GM10266 (cell line): ENCODE data around the gene TTLL11.

Experiments used
- DNase-seq: peaks from one replicate; pipeline ENCODE4 v3.0.0; 2012; ENCODE audit errors: extremely low spot score
- TF ChIP-seq, protein P1 (sequence below): IDR thresholded peaks from 2 replicates; pipeline ENCODE4 v1.5.1; 2012; ENCODE audit warnings: mild to moderate bottlenecking, low read depth; ENCODE audit not compliant: control insufficient read depth, insufficient read depth; ENCODE audit errors: missing control alignments

Gene TTLL11

DNA sequence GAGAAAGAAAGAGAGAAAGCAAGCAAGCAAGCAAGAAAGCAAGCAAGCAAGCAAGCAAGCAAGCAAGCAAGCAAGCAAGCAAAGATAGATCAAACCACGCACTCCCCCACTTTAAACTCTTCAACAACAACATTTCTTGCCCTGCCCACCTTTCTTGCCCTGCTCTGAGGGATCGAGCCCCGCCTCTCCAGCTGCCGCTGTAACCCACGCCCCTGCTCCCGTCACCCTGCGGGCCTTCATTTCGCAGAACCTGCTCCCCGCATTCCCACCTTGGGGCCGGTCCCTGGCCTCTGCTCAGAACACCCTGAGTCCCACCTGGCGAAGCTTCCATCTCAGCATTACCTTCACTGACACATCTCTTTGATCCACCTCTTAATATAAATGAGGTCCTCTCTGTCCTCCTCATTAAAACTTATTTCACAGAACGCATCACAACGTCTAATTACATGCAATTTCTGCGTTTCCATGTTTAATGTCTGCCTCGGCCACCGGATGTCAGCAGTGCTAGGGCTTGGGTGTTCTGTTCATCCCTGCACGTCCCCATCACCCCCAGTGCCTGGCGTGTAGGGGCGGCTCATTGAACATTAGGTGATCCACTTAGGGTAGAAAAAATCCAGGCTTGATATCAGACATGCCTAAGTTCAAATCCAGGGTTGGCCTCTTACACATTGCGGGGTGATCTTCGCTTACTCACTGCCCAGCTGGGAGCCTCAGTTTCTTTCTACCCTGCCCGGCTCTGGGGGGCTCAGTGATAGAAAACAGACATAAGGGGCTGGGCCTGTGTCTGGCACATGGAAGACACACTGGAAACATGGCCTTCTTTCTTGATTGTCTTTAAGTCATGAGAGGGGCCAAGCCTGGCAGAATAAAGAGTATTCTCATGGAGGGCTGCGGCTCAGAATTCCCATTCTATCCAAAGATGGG, 254.1 kb downstream of the TTLL11 start:
- TF ChIP-seq, protein P1, sequence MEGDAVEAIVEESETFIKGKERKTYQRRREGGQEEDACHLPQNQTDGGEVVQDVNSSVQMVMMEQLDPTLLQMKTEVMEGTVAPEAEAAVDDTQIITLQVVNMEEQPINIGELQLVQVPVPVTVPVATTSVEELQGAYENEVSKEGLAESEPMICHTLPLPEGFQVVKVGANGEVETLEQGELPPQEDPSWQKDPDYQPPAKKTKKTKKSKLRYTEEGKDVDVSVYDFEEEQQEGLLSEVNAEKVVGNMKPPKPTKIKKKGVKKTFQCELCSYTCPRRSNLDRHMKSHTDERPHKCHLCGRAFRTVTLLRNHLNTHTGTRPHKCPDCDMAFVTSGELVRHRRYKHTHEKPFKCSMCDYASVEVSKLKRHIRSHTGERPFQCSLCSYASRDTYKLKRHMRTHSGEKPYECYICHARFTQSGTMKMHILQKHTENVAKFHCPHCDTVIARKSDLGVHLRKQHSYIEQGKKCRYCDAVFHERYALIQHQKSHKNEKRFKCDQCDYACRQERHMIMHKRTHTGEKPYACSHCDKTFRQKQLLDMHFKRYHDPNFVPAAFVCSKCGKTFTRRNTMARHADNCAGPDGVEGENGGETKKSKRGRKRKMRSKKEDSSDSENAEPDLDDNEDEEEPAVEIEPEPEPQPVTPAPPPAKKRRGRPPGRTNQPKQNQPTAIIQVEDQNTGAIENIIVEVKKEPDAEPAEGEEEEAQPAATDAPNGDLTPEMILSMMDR: no peak
- no peak for DNase-seq

DNA sequence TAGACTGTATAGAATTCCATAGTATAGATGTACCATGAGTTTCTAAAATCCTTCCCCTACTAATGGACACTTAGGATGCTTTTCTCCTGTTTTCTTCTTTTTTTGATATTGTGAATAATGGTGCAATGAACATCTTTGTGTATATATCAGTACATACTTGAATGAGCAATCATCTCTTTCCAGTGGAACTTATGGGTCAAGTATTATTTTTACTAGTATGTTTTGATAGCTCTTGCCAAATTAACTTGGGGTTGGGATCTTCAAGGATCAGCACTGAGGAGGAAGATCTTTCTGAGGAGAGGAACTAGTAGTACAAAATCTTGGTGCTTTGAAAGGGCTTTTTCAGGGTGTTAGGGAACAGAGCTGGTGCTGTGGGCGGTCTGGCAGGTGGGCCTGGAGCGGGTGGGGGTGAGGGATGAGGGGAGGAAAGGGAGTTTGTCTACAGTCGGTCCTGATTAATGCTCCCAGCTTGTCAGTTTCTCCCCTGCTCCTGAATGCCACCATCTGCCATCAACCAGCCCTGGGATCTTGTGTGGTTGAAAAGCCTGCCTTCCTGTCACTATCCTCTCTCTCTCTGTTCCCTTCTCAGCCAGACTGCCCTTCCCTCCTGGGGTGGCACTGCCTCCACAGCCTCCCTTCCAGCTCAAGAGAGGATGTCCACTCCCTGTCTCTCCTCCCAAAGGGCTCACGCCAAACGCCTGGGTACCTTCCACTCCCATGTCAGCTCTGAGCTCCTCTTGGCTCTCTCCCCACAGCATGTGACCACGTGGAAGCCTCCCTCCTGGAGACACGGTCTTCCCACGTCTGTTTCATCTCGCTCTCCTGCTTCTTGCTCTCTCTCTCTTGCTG, 255.8 kb downstream of the TTLL11 start:
- DNase-seq: no peak
- TF ChIP-seq, protein P1: no peak

DNA sequence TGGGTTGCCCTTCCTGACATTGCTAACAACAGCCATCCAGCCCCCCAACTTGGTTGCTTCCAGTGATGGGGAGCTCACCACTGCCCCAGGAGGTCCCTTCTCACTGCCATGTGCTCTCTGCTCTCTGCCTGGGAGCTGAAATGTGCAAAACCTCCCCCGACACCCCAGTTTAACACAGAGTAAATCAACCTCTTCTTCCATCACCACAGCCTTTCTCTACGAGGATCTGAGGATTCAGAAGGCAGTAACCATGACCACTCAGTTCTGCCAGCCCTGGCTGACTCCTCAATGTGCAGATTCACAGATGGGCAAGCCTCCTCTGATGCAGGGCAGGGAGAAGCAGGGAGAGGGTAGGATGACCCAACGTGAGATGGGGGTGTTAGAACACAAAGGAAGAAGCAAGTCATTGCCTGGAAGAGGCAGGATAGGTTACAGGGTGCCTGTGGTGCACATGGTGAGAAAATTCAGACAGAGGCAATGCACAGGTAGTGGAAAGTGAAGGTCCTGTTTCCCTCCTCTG, 256.7 kb downstream of the TTLL11 start:
- no peak for DNase-seq
- TF ChIP-seq, protein P1: no peak

DNA sequence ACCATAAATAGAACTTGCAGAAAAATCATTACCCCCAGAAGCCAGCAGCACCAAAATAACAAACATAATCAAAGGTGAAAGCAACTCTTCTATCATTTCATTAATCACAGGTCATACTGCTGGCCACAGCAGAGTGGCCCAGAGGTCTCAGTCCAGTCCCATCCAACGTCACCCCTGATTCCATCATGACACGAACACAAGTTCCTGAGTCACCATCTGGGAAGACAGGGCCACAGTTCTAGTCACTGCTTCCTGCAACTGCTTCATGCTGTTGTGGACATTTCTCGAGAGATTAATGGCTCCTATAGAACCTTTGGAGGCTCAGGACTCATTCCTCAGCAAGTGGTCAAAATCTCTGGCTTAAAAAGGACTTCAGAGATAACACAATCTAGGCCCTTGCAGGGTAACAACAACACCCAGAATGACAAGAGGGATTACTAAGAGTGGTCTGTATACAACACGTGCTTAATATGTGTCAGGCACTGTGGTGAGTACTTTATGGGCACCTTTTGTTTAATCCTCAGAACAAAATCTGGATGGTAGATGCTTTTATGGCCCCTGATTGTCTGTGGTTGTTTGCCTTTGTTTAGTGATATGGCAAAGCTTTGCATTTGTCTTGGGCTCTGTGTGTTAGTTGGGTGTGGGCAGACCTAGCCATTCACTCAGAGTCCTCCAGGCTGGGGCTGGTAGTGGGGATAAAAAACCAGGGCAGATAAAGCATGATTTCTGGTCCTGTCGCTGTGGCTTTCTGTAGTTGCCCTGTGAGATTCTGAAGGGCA, 257.3 kb downstream of the TTLL11 start:
- no peak for DNase-seq
- TF ChIP-seq, protein P1: no peak

DNA sequence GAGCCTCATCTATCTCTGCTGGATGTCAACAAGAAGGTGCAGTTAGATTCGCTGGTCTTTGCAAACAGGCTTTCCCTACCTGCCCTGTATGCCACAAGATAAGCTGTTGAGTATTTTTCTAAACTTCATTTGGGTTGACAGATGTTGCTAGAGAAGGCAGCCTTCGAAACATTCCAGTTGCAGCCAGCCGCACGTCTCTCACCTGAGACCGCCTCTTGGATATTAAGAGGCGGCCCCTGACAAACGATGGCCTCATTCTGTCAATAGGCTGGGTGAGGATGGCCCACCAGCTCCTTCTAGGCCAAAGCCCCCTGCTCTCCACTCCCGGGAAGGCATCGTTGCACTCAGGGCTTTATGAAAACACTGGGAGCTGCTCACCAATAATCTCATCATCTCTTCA, 260.0 kb downstream of the TTLL11 start:
- TF ChIP-seq, protein P1: no peak
- DNase-seq: no peak

DNA sequence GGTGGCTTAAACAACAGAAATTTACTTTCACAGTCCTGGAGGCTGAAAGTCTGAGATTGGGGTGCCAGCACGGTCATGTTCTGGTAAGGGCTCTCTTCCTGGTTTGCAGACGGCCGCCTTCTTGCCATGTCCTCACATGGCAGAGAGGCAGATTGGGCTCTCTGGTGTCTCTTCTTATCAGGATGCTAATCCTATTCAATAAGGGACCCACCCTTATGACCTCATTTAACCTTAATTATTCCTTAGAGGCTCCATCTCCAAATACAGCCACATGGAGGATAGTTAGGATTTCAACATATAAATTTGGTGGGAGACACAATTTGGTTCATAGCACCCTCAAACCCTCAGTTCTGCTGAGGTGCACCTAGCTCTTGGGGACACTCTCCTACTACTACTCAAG, 261.2 kb downstream of the TTLL11 start:
- DNase-seq: no peak
- TF ChIP-seq, protein P1: no peak
